ENCODE data around the gene UBXN11. TPM values are rescaled to one million over a fixed set of nuclear protein-coding genes. Genes with fewer than 3 reads are reported as not detected.

UBXN11 gene
- total and polyA plus RNA-seq, 2 of the 13 experiments (the other 11 are each of a cell fraction or from before 2014, with no cell fraction given), result 9.3 to 10.4 TPM

DNA sequence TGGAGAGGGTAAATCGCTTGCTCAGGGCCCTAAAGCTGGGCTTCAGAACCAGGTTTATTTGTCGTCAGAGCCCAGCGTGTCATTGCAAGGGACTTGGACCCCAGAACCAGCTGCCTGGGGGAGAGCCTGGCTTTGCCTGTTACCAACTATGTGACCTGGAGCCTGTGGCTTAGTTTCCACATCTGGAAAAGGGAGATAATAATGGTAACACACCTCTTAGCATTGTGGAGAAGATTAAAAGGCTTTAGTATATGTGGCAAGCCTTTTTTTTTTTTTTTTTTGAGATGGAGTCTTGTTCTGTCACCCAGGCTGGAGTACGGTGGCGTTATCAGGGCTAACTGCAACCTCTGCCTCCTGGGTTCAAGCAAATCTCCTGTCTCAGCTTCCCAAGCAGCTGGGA lies 23.8 kb upstream of the UBXN11 start:
- BruUV-seq (replicated peaks), result no TSS peak
- ATAC-seq, result no peak
- H3K4me1 ChIP-seq (ENCODE audit: insufficient read depth, low read length), result no peaks in the 10 kb centered on the region
- intact Hi-C loops (cut with micrococcal nuclease; ENCODE audit: unreplicated experiment), result no loop called here
- H2AFZ ChIP-seq (ENCODE audit: low read length), result no peak overlapping the region
- H3K79me2 ChIP-seq (ENCODE audit: insufficient read depth, low read length), result no peaks in the 10 kb centered on the region
- H3K27me3 ChIP-seq (ENCODE audit: control insufficient read depth in 1 of 2, insufficient read depth in 2 of 2, low read length in 2 of 2), result no peaks in the 10 kb centered on the region
- H3K4me3 ChIP-seq (replicated peaks in 1 of 3; ENCODE audit: insufficient read depth in 1 of 3, low read depth in 2 of 3, low read length in 3 of 3), result no peak overlapping the region
- no peak overlapping the region for H3K4me2 ChIP-seq (ENCODE audit: low read depth, low read length)
- in situ Hi-C loops (cut with HindIII; ENCODE audit: extremely low pct_ligation_motif_present, low pct_unique_long_range_greater_than_20kb), result no loop called here
- no peak for DNase-seq (ENCODE audit: low spot score)
- no peak for FAIRE-seq
- ChIA-PET CTCF (ENCODE audit: low intra/inter-chr PET ratio, low total read pairs) (no interaction called here), POLR2A (interaction anchor here (1.2 kb wide), 1 partner anchor 20 kb away, joined by 6 read pairs; no protein-coding TSS in a partner anchor)
- no peaks in the 10 kb centered on the region for H3K36me3 ChIP-seq (replicated peaks in 1 of 2; ENCODE audit: control insufficient read depth in 1 of 2, insufficient read depth in 2 of 2, low read length in 2 of 2)
- no peaks in the 10 kb centered on the region for H3K9me3 ChIP-seq (ENCODE audit: low read length)
- WGBS (ENCODE audit: low lambda C conversion rate), result 97% methylated on average over 5 of the region's 5 CpGs
- no peak for TF ChIP-seq TARDBP (CRISPR knock-in tag; IDR thresholded peaks at IDR 0.05)
- TF ChIP-seq, protein P1, sequence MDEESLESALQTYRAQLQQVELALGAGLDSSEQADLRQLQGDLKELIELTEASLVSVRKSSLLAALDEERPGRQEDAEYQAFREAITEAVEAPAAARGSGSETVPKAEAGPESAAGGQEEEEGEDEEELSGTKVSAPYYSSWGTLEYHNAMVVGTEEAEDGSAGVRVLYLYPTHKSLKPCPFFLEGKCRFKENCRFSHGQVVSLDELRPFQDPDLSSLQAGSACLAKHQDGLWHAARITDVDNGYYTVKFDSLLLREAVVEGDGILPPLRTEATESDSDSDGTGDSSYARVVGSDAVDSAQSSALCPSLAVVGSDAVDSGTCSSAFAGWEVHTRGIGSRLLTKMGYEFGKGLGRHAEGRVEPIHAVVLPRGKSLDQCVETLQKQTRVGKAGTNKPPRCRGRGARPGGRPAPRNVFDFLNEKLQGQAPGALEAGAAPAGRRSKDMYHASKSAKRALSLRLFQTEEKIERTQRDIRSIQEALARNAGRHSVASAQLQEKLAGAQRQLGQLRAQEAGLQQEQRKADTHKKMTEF (CRISPR knock-in tag; IDR thresholded peaks at IDR 0.05), result no peak
- no peak for TF ChIP-seq ZHX1 (CRISPR knock-in tag; IDR thresholded peaks at IDR 0.05; ENCODE audit: low read depth)
- no peak for TF ChIP-seq TBX3 (IDR thresholded peaks at IDR 0.05; ENCODE audit: borderline replicate concordance)
- TF ChIP-seq ZNF616 (CRISPR knock-in tag; IDR thresholded peaks at IDR 0.05; ENCODE audit: low read depth), result no peak
- no peak for TF ChIP-seq ZNF232 (CRISPR knock-in tag; IDR thresholded peaks at IDR 0.05; ENCODE audit: borderline replicate concordance)
- no peak for TF ChIP-seq ZNF12 (CRISPR knock-in tag; IDR thresholded peaks at IDR 0.05)
- TF ChIP-seq HNF4G (IDR thresholded peaks at IDR 0.05; ENCODE audit: borderline replicate concordance, low read depth, low read length), result no peak
- TF ChIP-seq HNF4G (CRISPR knock-in tag; IDR thresholded peaks at IDR 0.05; ENCODE audit: borderline replicate concordance, low read depth), result no peak
- TF ChIP-seq, protein P2, sequence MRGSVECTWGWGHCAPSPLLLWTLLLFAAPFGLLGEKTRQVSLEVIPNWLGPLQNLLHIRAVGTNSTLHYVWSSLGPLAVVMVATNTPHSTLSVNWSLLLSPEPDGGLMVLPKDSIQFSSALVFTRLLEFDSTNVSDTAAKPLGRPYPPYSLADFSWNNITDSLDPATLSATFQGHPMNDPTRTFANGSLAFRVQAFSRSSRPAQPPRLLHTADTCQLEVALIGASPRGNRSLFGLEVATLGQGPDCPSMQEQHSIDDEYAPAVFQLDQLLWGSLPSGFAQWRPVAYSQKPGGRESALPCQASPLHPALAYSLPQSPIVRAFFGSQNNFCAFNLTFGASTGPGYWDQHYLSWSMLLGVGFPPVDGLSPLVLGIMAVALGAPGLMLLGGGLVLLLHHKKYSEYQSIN (CRISPR knock-in tag; IDR thresholded peaks at IDR 0.05; ENCODE audit: borderline replicate concordance), result no peak
- TF ChIP-seq ZNF678 (CRISPR knock-in tag; IDR thresholded peaks at IDR 0.05), result no peak
- no peak for TF ChIP-seq HOXD1 (CRISPR knock-in tag; IDR thresholded peaks at IDR 0.05)
- TF ChIP-seq, protein P3, sequence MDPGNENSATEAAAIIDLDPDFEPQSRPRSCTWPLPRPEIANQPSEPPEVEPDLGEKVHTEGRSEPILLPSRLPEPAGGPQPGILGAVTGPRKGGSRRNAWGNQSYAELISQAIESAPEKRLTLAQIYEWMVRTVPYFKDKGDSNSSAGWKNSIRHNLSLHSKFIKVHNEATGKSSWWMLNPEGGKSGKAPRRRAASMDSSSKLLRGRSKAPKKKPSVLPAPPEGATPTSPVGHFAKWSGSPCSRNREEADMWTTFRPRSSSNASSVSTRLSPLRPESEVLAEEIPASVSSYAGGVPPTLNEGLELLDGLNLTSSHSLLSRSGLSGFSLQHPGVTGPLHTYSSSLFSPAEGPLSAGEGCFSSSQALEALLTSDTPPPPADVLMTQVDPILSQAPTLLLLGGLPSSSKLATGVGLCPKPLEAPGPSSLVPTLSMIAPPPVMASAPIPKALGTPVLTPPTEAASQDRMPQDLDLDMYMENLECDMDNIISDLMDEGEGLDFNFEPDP (CRISPR knock-in tag; conservative IDR thresholded peaks at IDR 0.05), result no peak
- no peak for TF ChIP-seq KDM6A (CRISPR knock-in tag; IDR thresholded peaks at IDR 0.05; ENCODE audit: low read depth)
- no peak for TF ChIP-seq ARHGAP35 (CRISPR knock-in tag; IDR thresholded peaks at IDR 0.05; ENCODE audit: borderline replicate concordance)
- no peak for TF ChIP-seq MIER3 (CRISPR knock-in tag; IDR thresholded peaks at IDR 0.05; ENCODE audit: borderline replicate concordance)
- H3K27ac ChIP-seq (ENCODE audit: extremely low read length, insufficient read depth, low read length), result no peak overlapping the region
- no peak overlapping the region for H3K9ac ChIP-seq (ENCODE audit: insufficient read depth, low read depth, low read length)
- H4K20me1 ChIP-seq (ENCODE audit: insufficient read depth, low read length), result no peaks in the 10 kb centered on the region
